Measurements from ENCODE around the gene RAB44. TPM values are rescaled to one million over a fixed set of nuclear protein-coding genes. Genes with fewer than 3 reads are reported as not detected.

Gene RAB44
- total and polyA plus RNA-seq, 8 donors: 0.04 to 0.14 (median 0.09) TPM; not detected in 1

- Histone ChIP-seq H3K4me1 (peaks cover 0 to 17% (median 15%) of the 10 kb centered on the region in 3 donors), H3K36me3 (no peaks in the 10 kb centered on the region), H3K4me3 (no peak overlapping the region), H3K27ac (no peak overlapping the region), H3K27me3 (no peaks in the 10 kb centered on the region), H3K9me3 (no peaks in the 10 kb centered on the region)
- TF ChIP-seq CTCF (IDR thresholded peaks at IDR 0.05): no peak
- DNase-seq: no peak
- no peak for ATAC-seq
- 86 to 88% methylated on average over 5 of the region's 5 CpGs for WGBS, 2 donors
- intact Hi-C loops (cut with DNase I): loop anchor here in 1 of 3 donors (10.0 kb wide), 1 partner anchor 429 kb away; no protein-coding TSS in a partner anchor
- no peak for FAIRE-seq
Observed at GRCh38 chr6:36776167-36776566, 78.5 kb downstream of the RAB44 start.

GRCh38 chr6:36777801-36778200 is 80.2 kb downstream of the RAB44 start:
- H3K4me1 ChIP-seq: peaks cover 0 to 21% (median 15%) of the 10 kb centered on the region in 3 donors
- no peaks in the 10 kb centered on the region for H3K9me3 ChIP-seq
- no peak overlapping the region for H3K27ac ChIP-seq
- no peak for ATAC-seq
- no peak for DNase-seq
- no peak overlapping the region for H3K4me3 ChIP-seq
- no peaks in the 10 kb centered on the region for H3K27me3 ChIP-seq
- TF ChIP-seq CTCF (IDR thresholded peaks at IDR 0.05): no peak
- no peak for FAIRE-seq
- H3K36me3 ChIP-seq: no peaks in the 10 kb centered on the region
- intact Hi-C loops (cut with DNase I): loop anchor here in 1 of 3 donors (10.0 kb wide), 1 partner anchor 427 kb away; no protein-coding TSS in a partner anchor
- 68 to 69% methylated on average over 5 of the region's 5 CpGs for WGBS, 2 donors

DNA sequence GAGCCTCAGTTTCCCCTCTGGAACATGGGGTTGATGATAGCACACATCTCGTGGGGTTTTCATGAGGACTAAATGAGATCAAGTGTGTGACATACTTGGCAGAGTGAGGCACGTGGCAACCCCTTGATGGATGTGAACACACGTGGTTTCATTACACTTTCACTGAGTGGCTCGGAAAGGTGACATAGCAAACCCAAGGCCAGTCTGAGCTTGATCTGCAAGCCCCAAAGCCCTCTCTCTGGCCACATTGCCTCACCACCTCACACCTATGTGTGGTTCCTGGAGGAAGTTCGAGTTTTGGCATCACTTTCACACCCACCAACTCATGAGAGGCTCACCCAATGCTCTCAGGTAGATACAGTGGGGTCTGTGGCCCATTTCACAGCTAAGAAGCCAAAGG is 81.6 kb downstream of the RAB44 start:
- no peaks in the 10 kb centered on the region for H3K27me3 ChIP-seq
- no peak overlapping the region for H3K27ac ChIP-seq
- no peak for ATAC-seq
- FAIRE-seq: no peak
- intact Hi-C loops (cut with DNase I): loop anchor here in 1 of 3 donors (10.0 kb wide), 1 partner anchor 426 kb away; no protein-coding TSS in a partner anchor
- peaks cover 0 to 21% (median 15%) of the 10 kb centered on the region in 3 donors for H3K4me1 ChIP-seq
- H3K9me3 ChIP-seq: no peaks in the 10 kb centered on the region
- no peak overlapping the region for H3K4me3 ChIP-seq
- TF ChIP-seq CTCF (IDR thresholded peaks at IDR 0.05): no peak
- DNase-seq: no peak
- WGBS, 2 donors: 59 to 70% methylated on average over 5 of the region's 5 CpGs
- H3K36me3 ChIP-seq: no peaks in the 10 kb centered on the region

GRCh38 chr6:36780442-36781177 is 83.0 kb downstream of the RAB44 start:
- FAIRE-seq: no peak
- peak overlapping the region; percentile 24 to 55 (median 50) for H3K27ac ChIP-seq
- ATAC-seq: peak; percentile 90 to 94 (median 92)
- no peaks in the 10 kb centered on the region for H3K27me3 ChIP-seq
- peaks cover 0 to 21% (median 15%) of the 10 kb centered on the region in 3 donors for H3K4me1 ChIP-seq
- intact Hi-C loops (cut with DNase I): no loop called here
- H3K4me3 ChIP-seq: peak overlapping the region in 1 of 4 donors; percentile 0
- H3K36me3 ChIP-seq: no peaks in the 10 kb centered on the region
- WGBS, 2 donors: 27 to 30% methylated on average over 11 of the region's 11 CpGs
- TF ChIP-seq CTCF (IDR thresholded peaks at IDR 0.05): no peak
- H3K9me3 ChIP-seq: no peaks in the 10 kb centered on the region
- DNase-seq: peak in 5 of 6 donors; percentile 76 to 88 (median 85)

GRCh38 chr6:36781669-36782068 is 84.0 kb downstream of the RAB44 start:
- intact Hi-C loops (cut with DNase I): no loop called here
- no peak for ATAC-seq
- no peaks in the 10 kb centered on the region for H3K9me3 ChIP-seq
- no peaks in the 10 kb centered on the region for H3K27me3 ChIP-seq
- no peak for FAIRE-seq
- peak overlapping the region in 1 of 4 donors; percentile 46 for H3K27ac ChIP-seq
- DNase-seq: no peak
- WGBS, 2 donors: 74 to 77% methylated on average over 8 of the region's 8 CpGs
- TF ChIP-seq CTCF (IDR thresholded peaks at IDR 0.05): no peak
- peaks cover 0 to 21% (median 15%) of the 10 kb centered on the region in 3 donors for H3K4me1 ChIP-seq
- no peaks in the 10 kb centered on the region for H3K36me3 ChIP-seq
- H3K4me3 ChIP-seq: no peak overlapping the region

Data from pancreas (tissue), 10 donors.